Measurements from ENCODE around the gene NOL4. TPM values are rescaled to one million over a fixed set of nuclear protein-coding genes. Genes with fewer than 3 reads are reported as not detected.

The NOL4 gene
- total RNA-seq, 1 donor from 2014 or later, result 140 TPM

- DNase-seq (ENCODE audit: low spot score in 2 of 2), result no peak
- FAIRE-seq, result no peak
Measured at GRCh38 chr18:34196256-34196655, 28.5 kb downstream of the NOL4 start.

GRCh38 chr18:34194239-34194638, 30.5 kb downstream of the NOL4 start:
- no peak for DNase-seq (ENCODE audit: low spot score in 2 of 2)
- FAIRE-seq, result no peak

GRCh38 chr18:34189656-34190435, 34.9 kb downstream of the NOL4 start:
- FAIRE-seq, result no peak
- no peak for DNase-seq (ENCODE audit: low spot score in 2 of 2)

Measured in frontal cortex (tissue), 4 donors.